GM21528 (cell line): ENCODE data around the gene NAPB.
"Not testable (repeated sequence)": the region's sequence is repeated elsewhere in the genome, so short reads cannot be mapped to it uniquely, and the experiment has no call there.

Experiments
- ATAC-seq: cut with Tn5 transposase; IDR thresholded peaks from one replicate; pipeline ENCODE4 v1.9.1; 2021; ENCODE audit warnings: mild to moderate bottlenecking, moderate library complexity; ENCODE audit not compliant: unreplicated experiment, low FRiP score

The NAPB gene

GRCh38 chr20:23420943-23421931, at the start of gene NAPB:
TSS of gene NAPB (minus strand) at chr20:23421488. CDS start at chr20:23421402, 86 bp downstream.
- peak; percentile 97 for ATAC-seq

- not testable (repeated sequence) for ATAC-seq
Observed at GRCh38 chr20:23466961-23467360, 45.7 kb upstream of the NAPB start.

GRCh38 chr20:23461180-23461579, 39.9 kb upstream of the NAPB start:
- ATAC-seq = no peak

- ATAC-seq = no peak
Observed at GRCh38 chr20:23459461-23460150, 38.3 kb upstream of the NAPB start.

- ATAC-seq = no peak
Observed at GRCh38 chr20:23456873-23457272, 35.6 kb upstream of the NAPB start.

GRCh38 chr20:23456409-23456808, 35.1 kb upstream of the NAPB start:
- no peak for ATAC-seq

- no peak for ATAC-seq
Observed at GRCh38 chr20:23455639-23456038, 34.4 kb upstream of the NAPB start.

- ATAC-seq = no peak
Observed at GRCh38 chr20:23454816-23455215, 33.5 kb upstream of the NAPB start.

GRCh38 chr20:23453549-23454543, 32.6 kb upstream of the NAPB start:
- ATAC-seq = no peak

GRCh38 chr20:23452776-23453175, 31.5 kb upstream of the NAPB start, which contains the start of gene CST11:
TSS of gene CST11 (minus strand) at chr20:23452876. CDS start at chr20:23452811, 65 bp downstream.
- ATAC-seq = no peak

- ATAC-seq = no peak
Observed at GRCh38 chr20:23451956-23452487, 30.7 kb upstream of the NAPB start.

GRCh38 chr20:23450877-23451276, 29.6 kb upstream of the NAPB start:
- ATAC-seq = no peak

- no peak for ATAC-seq
Observed at GRCh38 chr20:23449421-23449820, 28.1 kb upstream of the NAPB start.

- ATAC-seq = no peak
Observed at GRCh38 chr20:23448167-23448566, 26.9 kb upstream of the NAPB start.

GRCh38 chr20:23446505-23446904, 25.2 kb upstream of the NAPB start:
- no peak for ATAC-seq

- ATAC-seq = no peak
Observed at GRCh38 chr20:23445596-23446217, 24.4 kb upstream of the NAPB start.

GRCh38 chr20:23444859-23445258, 23.6 kb upstream of the NAPB start:
- no peak for ATAC-seq

- no peak for ATAC-seq
Observed at GRCh38 chr20:23442436-23442835, 21.1 kb upstream of the NAPB start.

GRCh38 chr20:23441850-23442313, 20.6 kb upstream of the NAPB start:
- ATAC-seq = no peak
